Activated B cell treated with CpG ODN at 0.5 μM for 24 hours (primary cell): ENCODE results near the gene CPNE7. TPM values are rescaled to one million over a fixed set of nuclear protein-coding genes. Genes with fewer than 3 reads are reported as not detected.

Experiments
- ATAC-seq: fragments of 200-7000 bp; cut with Tn5 transposase; one replicate; pipeline ENCODE4 v1.10.0; 2021; ENCODE audit warnings: low read depth, mild to moderate bottlenecking, moderate library complexity
- CTCF ChIA-PET: fragments of 350-600 bp; sonication (Branson Sonifier 250); formaldehyde crosslinking; loops from one replicate; lab custom pipeline; 2021; ENCODE audit warnings: antibody characterized with exemption; lab: Charles Lee
- POLR2A ChIA-PET: fragments of 350-600 bp; sonication (Branson Sonifier 250); formaldehyde crosslinking; loops from one replicate; lab custom pipeline; 2021; ENCODE audit warnings: antibody characterized with exemption; lab: Charles Lee
- DNase-seq: peaks from one replicate; pipeline ENCODE4 v3.0.0; 2022
- H3K27ac Mint-ChIP-seq: one replicate; pipeline ENCODE4 v1.8.0; 2020; ENCODE audit warnings: mixed read lengths
- H3K27me3 Mint-ChIP-seq: one replicate; pipeline ENCODE4 v1.8.0; 2021; ENCODE audit warnings: mixed read lengths
- H3K36me3 Mint-ChIP-seq: one replicate; pipeline ENCODE4 v1.8.0; 2021; ENCODE audit warnings: low read depth, mixed read lengths
- H3K4me1 Mint-ChIP-seq: one replicate; pipeline ENCODE4 v1.8.0; 2021; ENCODE audit warnings: mixed read lengths
- H3K4me3 Mint-ChIP-seq: one replicate; pipeline ENCODE4 v1.8.0; 2020; ENCODE audit warnings: mild to moderate bottlenecking, mixed read lengths
- H3K9me3 Mint-ChIP-seq: one replicate; pipeline ENCODE4 v1.8.0; 2020; ENCODE audit warnings: mixed read lengths
- CTCF ChIP-seq: fragments of 200-600 bp; IDR thresholded peaks from one replicate; pipeline ENCODE4 v1.8.0; 2022; ENCODE audit warnings: antibody characterized with exemption, mild to moderate bottlenecking
- intact Hi-C: fragments of 100-400 bp; cut with micrococcal nuclease; formaldehyde crosslinking; loops from one replicate; pipeline ENCODE4 v1.15.1; 2024
- total RNA-seq: library from RNA; stranded (reverse); gene quantifications from 2 replicates; pipeline ENCODE4 v1.2.3, GENCODE V29; 2022

Gene CPNE7
- total RNA-seq, 1 donor from 2014 or later = 2.0 TPM

GRCh38 chr16:89643769-89644300 is 68.3 kb downstream of the CPNE7 start:
- Mint-ChIP-seq H3K9me3 (no peaks in the 10 kb centered on the region), H3K4me1 (peaks cover 8% of the 10 kb centered on the region), H3K27ac (peak overlapping the region; percentile 14), H3K36me3 (peaks cover 34% of the 10 kb centered on the region), H3K4me3 (no peak overlapping the region), H3K27me3 (no peaks in the 10 kb centered on the region)
- ChIA-PET CTCF (no interaction called here), POLR2A (no interaction called here)
- no peak for TF ChIP-seq CTCF
- DNase-seq (no peak), ATAC-seq (no peak)
- intact Hi-C loops = loop anchor here (5.0 kb wide), 1 partner anchor 82 kb away; the partner anchor contains the start of gene RPL13

- no peak for TF ChIP-seq CTCF
- ChIA-PET POLR2A (no interaction called here), CTCF (no interaction called here)
- H3K9me3 Mint-ChIP-seq = no peaks in the 10 kb centered on the region
- no peak overlapping the region for H3K4me3 Mint-ChIP-seq
- ATAC-seq = no peak
- H3K27me3 Mint-ChIP-seq = no peaks in the 10 kb centered on the region
- intact Hi-C loops = no loop called here
- DNase-seq = no peak
- peaks cover 46% of the 10 kb centered on the region for H3K36me3 Mint-ChIP-seq
- peaks cover 8% of the 10 kb centered on the region for H3K4me1 Mint-ChIP-seq
- no peak overlapping the region for H3K27ac Mint-ChIP-seq
Observed at GRCh38 chr16:89645122-89645521, 69.6 kb downstream of the CPNE7 start.

DNA sequence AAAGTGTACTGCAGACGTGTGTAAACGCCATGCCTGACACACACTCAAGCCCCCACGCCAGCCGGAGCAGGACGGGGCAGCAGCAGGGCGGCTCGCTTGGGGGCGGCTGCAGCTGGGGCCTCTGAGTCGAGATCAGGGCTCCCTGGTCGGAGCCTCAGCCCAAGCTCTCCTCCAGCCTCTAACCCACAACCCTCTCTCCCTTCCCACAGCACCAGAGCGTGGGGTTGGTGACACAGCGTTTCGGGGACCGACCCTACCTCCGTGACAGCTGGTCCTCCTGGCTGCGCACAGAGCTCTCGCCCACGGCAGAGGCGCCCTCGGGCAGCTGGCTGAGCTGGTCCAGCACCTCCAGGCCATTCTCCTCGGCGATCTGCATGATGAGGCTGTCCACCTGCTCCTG is 70.7 kb downstream of the CPNE7 start:
- no peak for DNase-seq
- CTCF ChIA-PET = no interaction called here
- no peak overlapping the region for H3K4me3 Mint-ChIP-seq
- intact Hi-C loops = no loop called here
- H3K36me3 Mint-ChIP-seq = peaks cover 54% of the 10 kb centered on the region
- peaks cover under 1% of the 10 kb centered on the region for H3K4me1 Mint-ChIP-seq
- H3K27me3 Mint-ChIP-seq = no peaks in the 10 kb centered on the region
- POLR2A ChIA-PET = no interaction called here
- no peak for TF ChIP-seq CTCF
- no peak for ATAC-seq
- no peak overlapping the region for H3K27ac Mint-ChIP-seq
- no peaks in the 10 kb centered on the region for H3K9me3 Mint-ChIP-seq

Other genes starting within 250 kb of the CPNE7 start
- 216 and 243 TPM in 2 replicates for gene ANKRD11, start 85.2 kb upstream of the CPNE7 start, total RNA-seq
- 84.7 and 102 TPM in 2 replicates for gene SPG7, start 67.4 kb upstream of the CPNE7 start, total RNA-seq
- 3,566 and 4,063 TPM in 2 replicates for gene RPL13, start 15.1 kb upstream of the CPNE7 start, total RNA-seq
- gene DPEP1, start 37.9 kb downstream of the CPNE7 start, total RNA-seq = not detected in 2 replicates
- 89.8 and 98.7 TPM in 2 replicates for gene CHMP1A, start 82.0 kb downstream of the CPNE7 start, total RNA-seq
- 8.5 TPM in 2 replicates for gene SPATA33, start 82.1 kb downstream of the CPNE7 start, total RNA-seq
- gene CDK10, start 110.9 kb downstream of the CPNE7 start, total RNA-seq = 67.9 and 76.1 TPM in 2 replicates
- gene SPATA2L, start 125.9 kb downstream of the CPNE7 start, total RNA-seq = 6.9 and 7.0 TPM in 2 replicates
- gene VPS9D1, start 145.1 kb downstream of the CPNE7 start, total RNA-seq = 6.6 and 7.4 TPM in 2 replicates
- gene ZNF276, start 145.8 kb downstream of the CPNE7 start, total RNA-seq = 43.8 and 52.0 TPM in 2 replicates
- gene FANCA, start 240.9 kb downstream of the CPNE7 start, total RNA-seq = 27.7 and 33.7 TPM in 2 replicates